ENCODE measurements around the gene CYP21A2.

DNA sequence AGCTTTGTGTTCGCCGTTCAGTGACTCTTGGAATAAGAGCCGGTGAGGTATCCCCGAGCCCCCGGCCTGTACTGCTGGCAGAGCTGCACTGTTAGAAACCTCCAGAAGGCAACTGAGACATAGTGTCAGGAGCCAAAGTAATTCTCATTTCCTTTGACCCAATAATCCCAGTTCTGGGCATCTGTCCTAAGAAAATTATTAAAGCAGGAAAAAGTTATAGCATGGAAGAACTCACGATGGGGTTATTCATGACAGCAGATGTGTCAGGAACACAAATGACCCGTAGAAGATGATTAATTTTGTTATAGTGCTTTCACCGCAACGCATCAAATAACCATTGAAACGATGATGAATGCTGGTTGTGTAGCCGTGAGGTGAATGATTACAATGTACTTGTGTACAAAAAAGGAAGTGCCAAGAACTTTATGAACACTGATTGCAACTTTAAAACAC lies 20.3 kb downstream of the CYP21A2 start:
- no peak for TF ChIP-seq RAD21 (IDR thresholded peaks at IDR 0.05)
- TF ChIP-seq, protein P1, sequence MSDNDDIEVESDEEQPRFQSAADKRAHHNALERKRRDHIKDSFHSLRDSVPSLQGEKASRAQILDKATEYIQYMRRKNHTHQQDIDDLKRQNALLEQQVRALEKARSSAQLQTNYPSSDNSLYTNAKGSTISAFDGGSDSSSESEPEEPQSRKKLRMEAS (IDR thresholded peaks at IDR 0.05), result no peak
- TF ChIP-seq, protein P2, sequence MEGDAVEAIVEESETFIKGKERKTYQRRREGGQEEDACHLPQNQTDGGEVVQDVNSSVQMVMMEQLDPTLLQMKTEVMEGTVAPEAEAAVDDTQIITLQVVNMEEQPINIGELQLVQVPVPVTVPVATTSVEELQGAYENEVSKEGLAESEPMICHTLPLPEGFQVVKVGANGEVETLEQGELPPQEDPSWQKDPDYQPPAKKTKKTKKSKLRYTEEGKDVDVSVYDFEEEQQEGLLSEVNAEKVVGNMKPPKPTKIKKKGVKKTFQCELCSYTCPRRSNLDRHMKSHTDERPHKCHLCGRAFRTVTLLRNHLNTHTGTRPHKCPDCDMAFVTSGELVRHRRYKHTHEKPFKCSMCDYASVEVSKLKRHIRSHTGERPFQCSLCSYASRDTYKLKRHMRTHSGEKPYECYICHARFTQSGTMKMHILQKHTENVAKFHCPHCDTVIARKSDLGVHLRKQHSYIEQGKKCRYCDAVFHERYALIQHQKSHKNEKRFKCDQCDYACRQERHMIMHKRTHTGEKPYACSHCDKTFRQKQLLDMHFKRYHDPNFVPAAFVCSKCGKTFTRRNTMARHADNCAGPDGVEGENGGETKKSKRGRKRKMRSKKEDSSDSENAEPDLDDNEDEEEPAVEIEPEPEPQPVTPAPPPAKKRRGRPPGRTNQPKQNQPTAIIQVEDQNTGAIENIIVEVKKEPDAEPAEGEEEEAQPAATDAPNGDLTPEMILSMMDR (IDR thresholded peaks at IDR 0.05; ENCODE audit: low read depth, low read length, missing input control), result no peak

Measured in liver (tissue), 3 donors.